Left ventricle myocardium inferior (tissue), 1 donor: Measurements from ENCODE around the gene TMPRSS11B. TPM values are rescaled to one million over a fixed set of nuclear protein-coding genes. Genes with fewer than 3 reads are reported as not detected.

Experiments
- DNase-seq: peaks from one replicate; pipeline ENCODE4 v3.0.0-alpha.2; 2020
- H3K27ac ChIP-seq: fragments of 200-600 bp; replicated peaks from 2 replicates; pipeline ENCODE4 v1.8.0; 2021
- H3K27me3 ChIP-seq: fragments of 200-600 bp; 2 replicates; pipeline ENCODE4 v1.8.0; 2021; ENCODE audit warnings: low read depth
- H3K36me3 ChIP-seq: fragments of 200-600 bp; 2 replicates; pipeline ENCODE4 v1.8.0; 2021
- H3K4me1 ChIP-seq: fragments of 200-600 bp; 2 replicates; pipeline ENCODE4 v1.8.0; 2021
- H3K4me3 ChIP-seq: fragments of 200-600 bp; 2 replicates; pipeline ENCODE4 v1.8.0; 2021; ENCODE audit warnings: mild to moderate bottlenecking, moderate library complexity
- H3K9me3 ChIP-seq: fragments of 200-600 bp; replicated peaks from 2 replicates; pipeline ENCODE4 v1.8.0; 2021
- CTCF ChIP-seq: fragments of 200-600 bp; IDR thresholded peaks from 2 replicates; pipeline ENCODE4 v1.8.0; 2021; ENCODE audit warnings: antibody characterized with exemption, mild to moderate bottlenecking, borderline replicate concordance
- intact Hi-C: fragments of 100-400 bp; cut with micrococcal nuclease; formaldehyde crosslinking; loops from one replicate; pipeline ENCODE4 v1.11.0; 2022
- total RNA-seq: library from RNA; stranded (reverse); fragmentation: NEBNext Ultra II Directional; extraction: Animal tissue kit (Norgen Biotek cat#: 25700); gene quantifications from one replicate; pipeline ENCODE4 v1.2.1, GENCODE V29; 2021
- donor health status: DM: no; HTN: yes; CAD: no; lungs with severe emphysema.

The TMPRSS11B gene
- total RNA-seq, 1 donor from 2014 or later: not detected

GRCh38 chr4:68271851-68272357 is 26.4 kb upstream of the TMPRSS11B start:
- peaks cover 12% of the 10 kb centered on the region for H3K27me3 ChIP-seq
- H3K9me3 ChIP-seq: no peaks in the 10 kb centered on the region
- intact Hi-C loops: loop anchor here (2.0 kb wide), 1 partner anchor 105 kb away; no protein-coding TSS in a partner anchor
- no peaks in the 10 kb centered on the region for H3K4me1 ChIP-seq
- DNase-seq: no peak
- H3K4me3 ChIP-seq: peak overlapping the region; percentile 41
- H3K27ac ChIP-seq: no peak overlapping the region
- peak; percentile 82 for TF ChIP-seq CTCF
- H3K36me3 ChIP-seq: no peaks in the 10 kb centered on the region

GRCh38 chr4:68267433-68267944 is 22.0 kb upstream of the TMPRSS11B start:
- no peaks in the 10 kb centered on the region for H3K36me3 ChIP-seq
- no peaks in the 10 kb centered on the region for H3K4me1 ChIP-seq
- intact Hi-C loops: no loop called here
- no peak for TF ChIP-seq CTCF
- no peak overlapping the region for H3K4me3 ChIP-seq
- no peak overlapping the region for H3K27ac ChIP-seq
- H3K27me3 ChIP-seq: peaks cover 5% of the 10 kb centered on the region
- no peaks in the 10 kb centered on the region for H3K9me3 ChIP-seq
- no peak for DNase-seq

- intact Hi-C loops: no loop called here
- Histone ChIP-seq H3K27me3 (no peaks in the 10 kb centered on the region), H3K4me1 (no peaks in the 10 kb centered on the region), H3K36me3 (no peaks in the 10 kb centered on the region), H3K9me3 (no peaks in the 10 kb centered on the region), H3K4me3 (no peak overlapping the region), H3K27ac (no peak overlapping the region)
- TF ChIP-seq CTCF: no peak
- DNase-seq: no peak
Measured at GRCh38 chr4:68264875-68265565, 19.5 kb upstream of the TMPRSS11B start.

- Histone ChIP-seq H3K9me3 (peaks cover 3% of the 10 kb centered on the region), H3K4me1 (no peaks in the 10 kb centered on the region), H3K36me3 (no peaks in the 10 kb centered on the region), H3K27me3 (peaks cover 2% of the 10 kb centered on the region), H3K4me3 (no peak overlapping the region), H3K27ac (no peak overlapping the region)
- DNase-seq: no peak
- intact Hi-C loops: no loop called here
- no peak for TF ChIP-seq CTCF
Measured at GRCh38 chr4:68259191-68259590, 13.7 kb upstream of the TMPRSS11B start.

GRCh38 chr4:68257719-68258118 is 12.2 kb upstream of the TMPRSS11B start:
- intact Hi-C loops: no loop called here
- Histone ChIP-seq H3K27ac (no peak overlapping the region), H3K27me3 (peaks cover 8% of the 10 kb centered on the region), H3K36me3 (no peaks in the 10 kb centered on the region), H3K4me1 (no peaks in the 10 kb centered on the region), H3K4me3 (no peak overlapping the region), H3K9me3 (peaks cover 3% of the 10 kb centered on the region)
- no peak for TF ChIP-seq CTCF
- no peak for DNase-seq
